Urinary bladder (tissue), 4 donors: ENCODE data around the gene BRSK2. TPM values are rescaled to one million over a fixed set of nuclear protein-coding genes. Genes with fewer than 3 reads are reported as not detected.
A peak's percentile ranks its signal among the peaks of the same experiment; 100 is the strongest.

Experiments used
- DNase-seq: peaks from one replicate; pipeline ENCODE4 v3.0.0-alpha.2; 2015; ENCODE audit errors: extremely low spot score
- H3K27ac ChIP-seq: one replicate; pipeline ENCODE4 v1.5.1; 2013; ENCODE audit warnings: low read depth, mild to moderate bottlenecking, moderate library complexity
- H3K36me3 ChIP-seq: one replicate; pipeline ENCODE4 v1.6.1; 2013; ENCODE audit warnings: mild to moderate bottlenecking, moderate library complexity; ENCODE audit not compliant: insufficient read depth
- H3K4me1 ChIP-seq: one replicate; pipeline ENCODE4 v1.6.1; 2013; ENCODE audit warnings: mild to moderate bottlenecking, moderate library complexity; ENCODE audit not compliant: insufficient read depth
- H3K4me3 ChIP-seq: one replicate; pipeline ENCODE4 v1.5.1; 2013; ENCODE audit warnings: low read depth, low read length
- WGBS: extraction: QIAGEN DNeasy Blood & Tissue Kit; methylation state at CpG from one replicate; pipeline ENCODE4 v1.1.7; 2013; 5-methylcytosine and 5-hydroxymethylcytosine counted together
- polyA plus RNA-seq: library from polyadenylated mRNA; stranded (reverse); fragments of 200-250 nt; gene quantifications from one replicate; pipeline ENCODE4 v1.2.3, GENCODE V29; 2013
- total RNA-seq: library from RNA; depleted of rRNA; stranded (reverse); fragments of >200 nt; gene quantifications from one replicate; pipeline ENCODE4 v1.2.3, GENCODE V29; 2014
- donor health status: healthy with polysubstance abuse.
- donor health status: healthy.

BRSK2 gene
- total and polyA plus RNA-seq, 2 donors = 2.6 to 3.0 TPM

DNA sequence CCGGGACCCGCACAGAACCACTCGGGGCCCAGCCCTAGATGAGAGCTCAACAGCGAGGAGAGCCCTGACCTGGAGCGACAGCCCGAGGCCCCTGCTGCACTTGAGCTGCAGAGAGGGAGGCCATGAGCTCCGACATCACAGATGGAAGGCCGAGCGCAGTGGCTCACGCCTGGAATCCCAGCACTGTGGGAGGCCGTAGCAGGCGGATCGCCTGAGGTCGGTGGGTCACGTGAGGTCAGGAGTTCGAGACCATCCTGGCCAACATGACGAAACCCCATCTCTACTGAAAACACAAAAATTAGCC is 13.8 kb upstream of the BRSK2 start:
- no peak for DNase-seq
- no peaks in the 10 kb centered on the region for H3K4me1 ChIP-seq
- no peak overlapping the region for H3K27ac ChIP-seq
- H3K4me3 ChIP-seq = no peak overlapping the region
- H3K36me3 ChIP-seq = no peaks in the 10 kb centered on the region
- 92% methylated on average over 17 of the region's 17 CpGs for WGBS

DNA sequence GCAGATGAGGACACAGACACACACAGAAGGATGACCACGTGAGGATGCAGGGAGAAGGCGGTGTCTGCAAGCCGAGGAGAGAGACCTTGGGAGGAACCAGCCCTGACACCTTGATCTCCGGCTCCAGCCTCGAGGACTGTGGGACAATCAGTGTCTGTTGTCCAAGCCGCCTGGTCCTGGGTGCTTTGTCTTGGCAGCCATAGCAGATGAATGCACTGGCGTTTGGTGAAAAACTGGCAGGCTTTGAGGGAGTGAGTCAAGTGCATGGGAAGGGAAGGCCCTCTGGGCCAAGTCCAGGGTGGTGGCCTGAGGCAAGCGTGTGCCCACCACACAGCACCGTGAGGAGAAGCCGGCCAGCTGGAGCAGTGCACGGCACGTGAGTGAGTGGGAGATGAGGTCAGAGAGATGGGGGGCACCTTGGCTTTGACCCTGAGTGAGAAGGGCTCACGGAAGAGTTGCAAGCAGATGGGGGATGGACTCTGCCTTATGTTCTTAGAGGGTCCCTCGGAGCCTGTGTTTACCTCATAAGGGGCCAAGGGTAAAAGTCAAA is 12.4 kb upstream of the BRSK2 start:
- no peak for DNase-seq
- no peaks in the 10 kb centered on the region for H3K36me3 ChIP-seq
- H3K27ac ChIP-seq = no peak overlapping the region
- H3K4me1 ChIP-seq = no peaks in the 10 kb centered on the region
- no peak overlapping the region for H3K4me3 ChIP-seq
- WGBS = 78% methylated on average over 14 of the region's 14 CpGs

DNA sequence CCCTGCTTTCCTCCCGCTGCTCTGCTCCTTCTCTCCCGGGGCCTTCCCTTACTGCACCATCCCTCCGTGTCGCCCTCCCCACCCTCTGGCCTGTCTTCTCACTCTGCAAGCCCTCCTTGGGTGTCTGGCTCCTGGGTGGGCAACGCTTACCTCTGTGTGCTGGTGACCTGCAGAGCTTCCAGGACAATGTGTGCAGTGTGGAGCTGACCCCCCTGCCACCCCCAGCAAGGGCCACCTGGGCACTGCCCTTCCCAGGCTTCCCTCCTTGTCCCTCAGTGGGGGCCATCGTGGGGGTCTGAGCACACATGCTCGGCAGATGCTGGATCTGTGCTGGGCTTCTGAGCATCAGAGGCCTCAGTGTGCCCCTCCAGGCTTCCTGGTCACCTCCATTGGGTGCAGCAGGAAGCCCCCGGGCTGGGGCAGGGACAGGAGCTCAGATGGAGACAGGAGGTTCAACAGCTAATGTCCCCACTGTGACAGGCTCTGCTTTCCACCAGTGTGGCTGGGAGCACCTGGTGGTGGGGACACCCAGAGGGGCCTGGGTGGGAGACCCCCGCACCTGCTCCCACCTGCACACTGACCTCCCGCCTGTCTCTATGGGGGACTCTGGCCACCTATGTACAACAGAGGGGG is 7.8 kb upstream of the BRSK2 start:
- H3K4me3 ChIP-seq = no peak overlapping the region
- 71% methylated on average over 10 of the region's 10 CpGs for WGBS
- no peak for DNase-seq

DNA sequence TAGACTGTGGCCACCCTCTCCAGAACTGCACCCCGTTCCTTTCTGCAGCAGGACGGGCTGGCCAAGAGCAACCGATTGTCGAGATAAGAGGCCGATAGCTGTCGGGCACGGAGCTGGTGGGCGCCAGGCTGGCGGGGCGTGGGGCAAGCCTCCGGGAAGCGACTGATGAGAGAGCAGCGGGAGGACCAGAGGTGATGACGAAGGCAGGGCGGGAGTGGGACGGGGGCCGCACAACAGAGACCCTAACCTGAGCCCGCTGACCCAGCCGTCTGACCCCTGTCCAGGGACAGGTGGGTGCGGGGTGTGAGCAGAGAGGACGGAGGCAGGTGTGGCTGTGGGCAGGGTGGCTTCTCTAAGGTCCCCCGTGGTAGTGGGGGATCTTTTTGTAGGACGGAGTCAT is 7.3 kb upstream of the BRSK2 start:
- Histone ChIP-seq H3K4me1 (no peaks in the 10 kb centered on the region), H3K4me3 (no peak overlapping the region), H3K36me3 (no peaks in the 10 kb centered on the region), H3K27ac (no peak overlapping the region)
- DNase-seq = no peak
- WGBS = 58% methylated on average over 23 of the region's 23 CpGs

More for the DNA sequence above, 7.8 kb upstream of the BRSK2 start:
- Histone ChIP-seq H3K27ac (no peak overlapping the region), H3K36me3 (no peaks in the 10 kb centered on the region), H3K4me1 (no peaks in the 10 kb centered on the region)

DNA sequence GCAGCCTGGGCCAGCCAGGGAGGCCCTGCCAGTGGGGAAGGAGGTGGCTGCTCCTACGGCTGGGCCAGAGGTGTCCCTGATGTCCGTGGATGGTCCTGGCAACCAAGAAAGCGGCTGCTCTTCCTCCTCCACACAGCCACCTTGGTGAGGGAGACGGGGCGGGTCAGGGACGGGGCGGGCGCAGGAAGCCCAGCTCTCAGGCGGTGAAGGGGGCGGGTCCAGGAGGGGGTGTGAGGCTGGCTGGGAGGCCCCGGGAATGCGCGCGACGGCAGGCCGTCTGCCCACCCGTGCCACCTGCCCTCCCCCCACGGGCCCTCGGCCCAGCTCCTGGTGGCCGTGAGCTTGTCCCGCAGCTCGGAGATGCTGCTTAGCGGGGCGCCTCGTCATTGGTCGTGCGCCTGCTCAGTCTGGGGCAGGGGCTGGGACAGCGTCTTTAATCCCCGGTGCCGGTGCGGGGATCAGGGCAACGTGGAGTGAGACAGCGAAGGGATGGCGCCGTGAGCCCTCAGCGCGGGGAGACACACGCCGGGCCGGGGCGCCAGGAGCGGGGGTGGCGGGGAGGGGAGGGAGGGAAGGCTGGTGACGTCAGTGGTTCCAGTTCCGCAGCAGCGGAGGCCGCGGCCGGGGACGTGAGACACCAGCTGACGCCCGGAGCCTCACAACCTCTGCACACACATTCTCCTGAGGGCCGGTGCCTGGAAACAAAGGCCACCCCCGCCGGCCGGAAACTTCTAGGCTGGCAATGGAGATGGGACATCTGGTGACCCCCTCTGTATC is 6.7 kb upstream of the BRSK2 start:
- peak; percentile 25 for DNase-seq
- peak overlapping the region; percentile 41 for H3K4me3 ChIP-seq
- H3K36me3 ChIP-seq = no peaks in the 10 kb centered on the region
- no peaks in the 10 kb centered on the region for H3K4me1 ChIP-seq
- WGBS = 1% methylated on average over 56 of the region's 56 CpGs
- peak overlapping the region; percentile 91 for H3K27ac ChIP-seq

DNA sequence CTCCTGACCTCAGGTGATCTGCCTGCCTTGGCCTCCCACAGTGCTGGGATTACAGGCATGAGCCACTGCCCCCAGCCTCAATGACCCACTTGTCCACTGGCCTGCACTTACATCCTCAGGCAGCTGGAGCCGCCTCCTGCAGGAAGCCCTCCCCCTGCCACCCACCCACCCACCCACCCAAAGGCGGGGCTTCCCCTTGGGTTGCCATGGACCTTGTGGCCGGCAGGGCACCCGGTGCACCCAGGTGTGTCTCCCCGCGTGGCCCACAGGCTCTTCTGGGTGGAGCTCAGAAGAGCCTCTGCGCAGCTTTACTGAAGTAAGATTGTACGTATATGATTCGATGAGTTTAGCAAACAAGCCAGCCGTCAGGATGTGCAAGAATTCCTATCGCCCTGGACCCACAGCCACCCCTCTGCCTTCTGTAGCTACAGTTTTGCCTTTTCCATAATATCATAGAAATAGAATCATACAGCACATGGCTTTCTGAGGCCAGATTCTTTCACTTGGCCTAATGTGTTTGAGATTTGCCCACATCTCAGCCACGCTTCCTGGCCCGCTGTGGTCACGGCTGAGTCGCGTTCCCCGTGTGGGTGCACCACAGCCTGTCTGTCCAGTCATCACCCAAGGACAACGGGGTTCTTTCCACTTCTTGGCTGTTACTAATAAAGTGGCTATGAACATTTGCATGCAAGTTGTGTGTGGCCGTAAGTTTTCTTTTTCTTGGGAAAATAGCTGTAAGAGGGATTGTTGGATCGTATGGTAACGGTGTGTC is 5.3 kb upstream of the BRSK2 start:
- no peak for DNase-seq
- H3K4me3 ChIP-seq = no peak overlapping the region
- WGBS = 78% methylated on average over 21 of the region's 21 CpGs
- H3K4me1 ChIP-seq = no peaks in the 10 kb centered on the region
- H3K36me3 ChIP-seq = no peaks in the 10 kb centered on the region
- H3K27ac ChIP-seq = no peak overlapping the region

DNA sequence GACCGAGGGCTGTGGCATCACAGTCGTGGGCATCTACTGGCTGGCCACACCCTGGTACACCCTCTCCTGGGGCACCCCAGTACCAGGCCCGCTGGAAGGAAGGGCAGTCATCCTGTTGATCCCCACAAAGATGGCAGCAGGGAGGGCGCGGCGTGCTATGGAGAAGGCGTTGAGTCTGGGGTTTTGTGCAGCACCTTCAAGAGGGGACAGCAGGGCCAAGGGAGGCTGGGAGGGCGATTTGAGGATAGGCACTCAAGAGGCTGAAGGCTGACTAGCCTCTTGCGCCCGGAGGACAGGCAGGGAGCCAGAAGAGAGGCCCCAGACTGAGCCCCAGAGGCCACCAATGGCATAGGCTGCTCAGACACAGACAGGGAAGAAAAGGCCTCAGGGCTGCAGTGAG is 2.2 kb upstream of the BRSK2 start:
- no peak for DNase-seq
- H3K4me1 ChIP-seq = peaks cover 4% of the 10 kb centered on the region
- WGBS = 92% methylated on average over 10 of the region's 10 CpGs
- H3K27ac ChIP-seq = no peak overlapping the region
- H3K36me3 ChIP-seq = no peaks in the 10 kb centered on the region
- H3K4me3 ChIP-seq = no peak overlapping the region

DNA sequence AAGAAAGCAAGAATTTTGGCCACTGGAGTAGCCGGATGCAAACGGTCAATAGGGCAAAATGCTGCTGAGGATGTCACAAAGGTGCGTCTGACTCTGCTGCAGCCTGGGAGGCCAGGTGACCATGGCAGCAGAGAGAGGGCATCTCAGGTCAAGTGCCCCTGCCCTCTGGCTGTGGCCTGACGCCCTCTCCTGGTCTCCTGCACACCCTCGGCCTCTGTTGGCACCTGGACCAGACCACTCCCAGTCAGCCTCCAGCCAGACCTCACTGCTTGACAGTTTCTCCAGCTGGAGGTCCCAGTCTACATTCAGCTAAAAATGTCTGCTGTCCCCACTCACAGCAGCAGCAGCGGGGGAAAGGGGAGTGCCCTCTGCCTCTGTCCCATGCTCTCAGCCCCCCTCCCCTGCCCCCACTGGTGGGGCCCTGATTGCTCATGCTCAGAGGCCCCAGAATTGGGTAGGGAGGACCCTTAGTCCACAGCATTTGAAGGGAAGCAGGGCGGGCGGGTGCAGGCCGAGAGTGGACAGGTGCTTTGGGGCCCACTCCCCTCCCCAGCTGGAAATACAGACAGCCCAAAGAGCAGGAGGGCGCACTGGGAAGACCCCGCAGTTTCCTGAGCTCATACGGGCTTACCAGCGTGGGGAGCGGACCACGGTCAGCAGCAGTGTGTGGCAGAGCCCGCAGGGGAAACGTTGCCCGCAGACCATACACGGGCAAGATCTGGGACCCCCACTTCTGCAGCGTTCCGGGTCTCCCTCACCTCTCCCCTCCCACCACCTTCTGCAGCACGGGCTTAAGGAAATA is 1.6 kb upstream of the BRSK2 start:
- DNase-seq = no peak
- WGBS = 62% methylated on average over 22 of the region's 22 CpGs
- H3K4me1 ChIP-seq = peaks cover 4% of the 10 kb centered on the region
- H3K27ac ChIP-seq = no peak overlapping the region
- no peaks in the 10 kb centered on the region for H3K36me3 ChIP-seq
- H3K4me3 ChIP-seq = no peak overlapping the region

DNA sequence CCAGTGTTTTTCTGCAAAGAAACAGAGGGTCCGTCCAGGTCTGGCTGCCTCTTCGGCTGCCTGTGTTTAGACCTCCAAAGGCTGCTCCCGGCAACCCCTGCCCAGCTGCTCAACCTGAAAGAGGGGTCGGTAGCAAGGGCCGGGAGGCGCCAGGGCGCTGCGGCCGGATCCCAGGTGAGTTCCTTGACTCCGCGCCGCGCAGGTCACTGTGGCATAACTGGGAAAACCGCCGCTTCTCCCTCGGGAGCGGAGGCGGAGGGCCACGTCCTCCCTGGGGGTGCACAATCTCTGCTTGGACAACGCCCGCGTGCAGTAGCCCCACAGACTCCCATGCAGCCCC is 1.0 kb upstream of the BRSK2 start:
- DNase-seq = no peak
- Histone ChIP-seq H3K4me1 (peaks cover 4% of the 10 kb centered on the region), H3K4me3 (peak overlapping the region; percentile 39), H3K36me3 (no peaks in the 10 kb centered on the region), H3K27ac (no peak overlapping the region)
- WGBS = 10% methylated on average over 22 of the region's 22 CpGs

DNA sequence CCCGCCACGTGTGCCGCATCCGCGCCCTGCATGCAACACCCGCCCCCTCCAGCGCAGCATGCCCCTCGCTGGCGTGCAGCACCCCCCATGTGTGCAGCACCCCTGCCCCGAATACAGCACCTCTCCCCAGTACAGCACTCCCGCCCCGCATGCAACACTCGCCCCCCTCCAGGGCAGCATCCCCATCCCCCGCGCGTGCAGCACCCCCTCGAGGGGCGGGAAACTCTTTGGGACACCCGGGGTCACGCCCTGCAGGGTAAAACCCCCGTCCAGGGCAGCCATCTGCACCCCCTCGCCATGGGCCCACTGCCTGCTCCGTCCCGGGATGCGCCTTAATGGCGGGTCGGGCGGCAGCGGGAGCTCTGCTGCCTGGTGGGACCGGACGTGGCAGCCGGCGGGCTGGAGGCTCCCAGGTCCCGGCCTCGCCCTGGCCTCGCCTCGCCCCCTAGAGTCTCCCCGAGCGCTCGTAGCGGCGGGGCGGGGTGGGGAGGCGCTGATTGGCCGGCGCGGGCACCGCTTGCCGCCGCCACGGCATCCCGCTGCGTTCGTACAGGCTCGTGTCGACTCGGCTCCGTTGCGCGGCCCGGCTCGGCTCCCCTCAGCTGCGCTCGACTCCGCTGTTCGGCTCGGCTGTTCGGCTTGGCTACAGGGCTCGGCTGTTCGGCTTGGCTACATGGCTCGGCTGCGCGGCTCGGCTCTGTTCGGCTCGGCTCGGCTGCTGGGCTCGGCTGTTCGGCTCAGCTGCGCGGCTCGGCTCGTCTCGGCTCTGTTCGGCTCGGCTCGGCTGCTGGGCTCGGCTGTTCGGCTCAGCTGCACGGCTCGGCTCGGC is 417 bp upstream of the BRSK2 start:
- DNase-seq = peak; percentile 90
- H3K4me3 ChIP-seq = peak overlapping the region; percentile 39
- peak overlapping the region; percentile 65 for H3K27ac ChIP-seq
- no peaks in the 10 kb centered on the region for H3K36me3 ChIP-seq
- WGBS = under 1% methylated on average over 92 of the region's 92 CpGs
- H3K4me1 ChIP-seq = peaks cover 4% of the 10 kb centered on the region

DNA sequence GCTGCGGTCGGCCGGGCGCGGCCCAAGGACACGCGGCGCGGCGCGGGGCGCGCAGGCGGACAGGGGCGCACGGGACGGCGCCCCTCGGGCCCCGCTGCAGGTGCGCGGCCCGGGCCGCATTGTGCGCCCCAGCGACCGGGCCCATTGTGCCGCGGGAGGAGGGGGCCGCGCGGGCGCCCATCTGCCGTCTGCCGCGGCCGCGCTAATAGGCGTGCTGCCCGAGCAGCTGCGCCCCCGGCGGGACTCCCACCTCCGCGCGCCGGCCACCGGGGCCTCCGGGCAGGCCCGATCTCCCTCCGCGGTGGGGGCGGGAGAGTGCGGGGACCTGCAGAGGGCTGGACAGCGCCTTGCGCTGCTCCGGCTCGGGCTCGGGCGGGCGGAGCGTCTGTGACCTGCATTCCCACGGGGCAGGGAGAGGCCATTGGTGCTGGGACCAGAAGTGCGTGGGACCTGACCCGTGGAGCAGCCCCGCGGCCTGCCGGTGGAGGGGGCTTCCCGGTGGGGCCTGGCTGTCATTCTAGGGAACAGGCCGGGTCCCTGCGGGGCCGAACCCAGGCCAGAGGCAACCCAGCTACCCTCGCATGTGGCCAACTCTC is 933 bp downstream of the BRSK2 start:
- no peak overlapping the region for H3K27ac ChIP-seq
- H3K36me3 ChIP-seq = no peaks in the 10 kb centered on the region
- WGBS = 2% methylated on average over 73 of the region's 73 CpGs
- no peak for DNase-seq
- peaks cover 4% of the 10 kb centered on the region for H3K4me1 ChIP-seq
- no peak overlapping the region for H3K4me3 ChIP-seq
